Measurements from ENCODE around the gene CASQ2.

CASQ2 gene

GRCh38 chr1:115701090-115701489 is 67.4 kb downstream of the CASQ2 start:
- no peak for DNase-seq (ENCODE audit: low read depth in 2 of 2, low spot score in 1 of 2)

GRCh38 chr1:115697619-115698018 is 70.9 kb downstream of the CASQ2 start:
- no peak for DNase-seq (ENCODE audit: low read depth in 2 of 2, low spot score in 1 of 2)

GRCh38 chr1:115694805-115695204 is 73.7 kb downstream of the CASQ2 start:
- DNase-seq (ENCODE audit: low read depth in 2 of 2, low spot score in 1 of 2) = no peak

- DNase-seq (ENCODE audit: low read depth in 2 of 2, low spot score in 1 of 2) = no peak
These were observed 76.3 kb downstream of the CASQ2 start for GRCh38 chr1:115692224-115692623.

GRCh38 chr1:115690972-115691371 is 77.5 kb downstream of the CASQ2 start:
- DNase-seq (ENCODE audit: low read depth in 2 of 2, low spot score in 1 of 2) = no peak

- no peak for DNase-seq (ENCODE audit: low read depth in 2 of 2, low spot score in 1 of 2)
These were observed 80.8 kb downstream of the CASQ2 start for GRCh38 chr1:115687744-115688143.

GRCh38 chr1:115685029-115685705 is 83.3 kb downstream of the CASQ2 start:
- DNase-seq (ENCODE audit: low read depth in 2 of 2, low spot score in 1 of 2) = no peak

- DNase-seq (ENCODE audit: low read depth in 2 of 2, low spot score in 1 of 2) = no peak
These were observed 85.7 kb downstream of the CASQ2 start for GRCh38 chr1:115682792-115683191.

- DNase-seq (ENCODE audit: low read depth in 2 of 2, low spot score in 1 of 2) = no peak
These were observed 87.8 kb downstream of the CASQ2 start for GRCh38 chr1:115680730-115681111.

- DNase-seq (ENCODE audit: low read depth in 2 of 2, low spot score in 1 of 2) = no peak
These were observed 89.3 kb downstream of the CASQ2 start for GRCh38 chr1:115679141-115679611.

GRCh38 chr1:115678141-115678540 is 90.4 kb downstream of the CASQ2 start:
- DNase-seq (ENCODE audit: low read depth in 2 of 2, low spot score in 1 of 2) = no peak

GRCh38 chr1:115677565-115677964 is 90.9 kb downstream of the CASQ2 start:
- no peak for DNase-seq (ENCODE audit: low read depth in 2 of 2, low spot score in 1 of 2)

GRCh38 chr1:115677182-115677555 is 91.3 kb downstream of the CASQ2 start:
- DNase-seq (ENCODE audit: low read depth in 2 of 2, low spot score in 1 of 2) = no peak

GRCh38 chr1:115676498-115677181 is 91.9 kb downstream of the CASQ2 start:
- no peak for DNase-seq (ENCODE audit: low read depth in 2 of 2, low spot score in 1 of 2)

GRCh38 chr1:115672224-115673009 is 96.1 kb downstream of the CASQ2 start:
- no peak for DNase-seq (ENCODE audit: low read depth in 2 of 2, low spot score in 1 of 2)

GRCh38 chr1:115671176-115671934 is 97.2 kb downstream of the CASQ2 start:
- no peak for DNase-seq (ENCODE audit: low read depth in 2 of 2, low spot score in 1 of 2)

GRCh38 chr1:115670476-115671175 is 97.9 kb downstream of the CASQ2 start:
- no peak for DNase-seq (ENCODE audit: low read depth in 2 of 2, low spot score in 1 of 2)

- DNase-seq (ENCODE audit: low read depth in 2 of 2, low spot score in 1 of 2) = no peak
These were observed 98.6 kb downstream of the CASQ2 start for GRCh38 chr1:115669886-115670285.

GRCh38 chr1:115669002-115669673 is 99.4 kb downstream of the CASQ2 start:
- DNase-seq (ENCODE audit: low read depth in 2 of 2, low spot score in 1 of 2) = no peak

GRCh38 chr1:115668579-115668978 is 99.9 kb downstream of the CASQ2 start:
- no peak for DNase-seq (ENCODE audit: low read depth in 2 of 2, low spot score in 1 of 2)

All from stimulated activated CD8-positive, alpha-beta memory T cell treated with anti-CD3 and anti-CD28 coated beads, Interleukin-4, amount 100 ng/mL, for 1 hour (primary cell).